GM21515 (cell line): ENCODE results near the gene MYL10.
"Not testable (repeated sequence)": the region's sequence is repeated elsewhere in the genome, so short reads cannot be mapped to it uniquely, and the experiment has no call there.

Source experiments
- ATAC-seq: cut with Tn5 transposase; IDR thresholded peaks from one replicate; pipeline ENCODE4 v1.9.1; 2021; ENCODE audit not compliant: unreplicated experiment

MYL10 gene

DNA sequence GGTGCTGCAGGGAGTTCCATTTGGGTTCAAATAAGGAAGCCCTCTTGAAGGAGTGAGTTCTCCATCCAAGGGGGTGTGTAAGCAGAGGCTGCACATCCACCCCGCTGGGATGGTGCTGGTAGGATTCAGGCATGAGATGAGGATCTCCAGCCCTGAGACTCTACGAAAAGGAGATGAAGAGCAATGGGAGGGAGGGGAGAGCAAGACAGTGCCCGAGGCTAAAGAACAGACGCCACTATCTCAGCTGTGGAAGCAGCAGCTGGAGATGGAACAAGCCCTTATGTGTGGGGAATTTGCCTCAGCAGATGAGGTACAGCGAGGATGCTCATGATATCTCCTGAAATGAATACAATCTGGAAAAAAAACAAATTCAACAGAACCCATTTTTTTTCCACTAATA, 28.1 kb upstream of the MYL10 start:
- no peak for ATAC-seq

DNA sequence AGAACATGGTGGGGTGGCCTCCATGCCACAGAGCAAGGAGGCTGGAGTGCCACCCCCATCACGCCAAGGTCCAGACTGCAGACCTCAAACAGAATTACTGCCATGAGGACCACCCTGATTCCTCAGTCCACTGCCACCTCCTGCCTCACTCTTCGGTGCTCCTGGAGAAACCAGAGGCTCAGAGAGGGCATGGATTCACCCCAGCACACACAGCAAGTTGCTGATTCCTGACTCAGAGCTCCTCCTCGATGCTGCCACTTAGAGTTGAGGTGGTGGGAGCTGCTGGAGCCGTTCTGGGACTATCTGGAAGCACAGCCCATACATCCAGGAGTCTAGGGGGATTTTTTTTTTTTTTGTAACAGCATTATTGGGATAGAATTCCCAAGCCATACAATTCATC, 22.0 kb upstream of the MYL10 start:
- no peak for ATAC-seq

DNA sequence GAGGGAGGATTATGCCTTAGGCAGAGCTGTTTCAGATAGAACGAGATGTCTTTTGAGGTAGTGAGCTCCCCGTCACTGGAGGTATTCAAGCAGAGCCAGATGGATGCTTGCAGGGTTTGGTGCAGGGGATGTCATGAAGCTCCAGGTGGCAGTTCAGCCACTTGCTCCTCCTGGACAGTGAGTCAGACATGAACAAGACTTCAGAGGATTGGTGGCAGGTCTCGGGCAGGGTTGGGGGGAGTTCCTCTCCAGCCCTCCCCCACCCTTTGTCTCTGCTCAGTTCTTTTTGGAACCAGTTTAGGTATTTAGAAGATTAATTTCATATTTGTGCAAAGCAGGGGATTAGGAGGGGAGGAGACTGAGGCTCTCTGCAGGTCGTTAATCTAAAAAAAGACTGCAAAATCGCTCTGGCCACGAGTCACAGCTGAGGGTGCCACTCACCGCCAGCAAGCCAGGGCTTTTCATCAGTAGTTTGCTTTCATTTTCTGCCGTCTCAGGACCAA, 21.5 kb upstream of the MYL10 start:
- ATAC-seq = no peak

GRCh38 chr7:101647876-101648275, 18.8 kb upstream of the MYL10 start:
- not testable (repeated sequence) for ATAC-seq

- ATAC-seq = no peak
Observed at GRCh38 chr7:101645951-101646350, 16.9 kb upstream of the MYL10 start.

- ATAC-seq = no peak
Observed at GRCh38 chr7:101644879-101645278, 15.8 kb upstream of the MYL10 start.

GRCh38 chr7:101639127-101639526, 10.0 kb upstream of the MYL10 start:
- not testable (repeated sequence) for ATAC-seq

- ATAC-seq = no peak
Observed at GRCh38 chr7:101636822-101637623, 7.9 kb upstream of the MYL10 start.

GRCh38 chr7:101635484-101635883, 6.4 kb upstream of the MYL10 start:
- no peak for ATAC-seq

DNA sequence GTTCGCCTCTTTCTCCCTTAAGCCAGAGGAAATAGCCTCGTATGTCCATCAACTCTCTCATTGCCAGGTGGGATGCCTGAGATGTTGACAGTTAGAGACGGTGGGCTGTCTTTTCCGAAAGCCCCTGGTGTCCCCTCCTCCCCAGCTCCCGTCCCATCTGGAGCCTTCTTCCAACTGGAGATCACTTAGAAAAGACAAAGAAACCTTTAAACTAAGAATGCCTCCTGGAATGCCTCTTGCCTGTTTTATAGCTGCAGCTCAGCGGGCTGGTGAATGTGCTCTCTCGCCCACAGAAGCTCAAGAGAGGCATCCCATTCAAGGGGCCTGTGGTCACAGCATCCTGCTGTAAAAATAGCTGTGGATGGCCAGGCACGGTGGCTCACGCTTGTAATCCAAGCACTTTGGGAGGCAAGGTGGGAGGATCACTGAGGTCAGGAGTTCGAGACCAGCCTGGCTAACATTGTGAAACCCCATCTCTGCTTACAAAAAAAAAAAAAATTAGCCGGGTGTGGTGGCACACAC, 5.2 kb upstream of the MYL10 start:
- no peak for ATAC-seq

DNA sequence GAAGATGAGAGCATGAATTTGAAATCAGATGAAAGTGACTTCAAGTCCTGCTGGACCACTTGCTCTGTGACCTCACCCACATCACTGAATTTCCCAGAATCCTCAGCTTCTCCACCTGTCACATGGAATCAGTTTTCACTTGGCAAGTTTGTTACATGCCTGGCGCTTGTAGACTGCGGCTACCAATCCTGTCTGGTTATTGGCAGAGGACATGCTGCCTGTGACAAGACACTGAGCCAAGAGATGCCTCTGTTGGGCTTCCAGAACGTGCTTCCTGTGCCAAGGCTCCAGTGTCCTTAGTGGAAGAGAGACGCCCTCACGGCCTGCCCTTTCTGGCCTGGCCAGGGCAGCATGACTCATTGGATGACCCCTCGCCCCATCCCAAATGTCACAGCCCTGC, 4.4 kb upstream of the MYL10 start:
- ATAC-seq = no peak

GRCh38 chr7:101632641-101633040, 3.5 kb upstream of the MYL10 start:
- no peak for ATAC-seq

DNA sequence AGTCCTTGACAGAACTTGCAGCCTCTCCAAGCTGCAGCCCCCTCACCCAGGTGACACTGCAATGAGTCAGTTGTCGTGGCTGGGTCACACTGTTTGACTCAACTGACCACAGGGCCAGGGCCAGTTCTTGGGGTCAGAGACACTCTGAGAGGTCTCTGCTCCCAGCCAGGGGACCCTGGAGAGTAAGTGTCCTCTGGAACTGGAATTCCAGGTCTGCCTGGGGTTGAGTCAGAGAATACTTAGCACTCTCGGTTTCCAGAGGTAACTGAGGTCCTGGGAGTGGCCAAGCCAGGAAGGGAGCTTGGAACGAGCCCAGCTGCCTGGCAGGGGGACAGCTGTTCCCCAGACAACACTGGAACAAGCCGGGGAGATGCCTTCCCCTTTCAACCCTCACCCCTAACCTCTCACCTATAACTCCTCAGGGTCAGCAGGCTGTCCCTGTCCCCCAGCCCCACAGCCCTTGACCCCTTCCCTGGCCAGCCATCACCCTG, 2.2 kb upstream of the MYL10 start:
- no peak for ATAC-seq

DNA sequence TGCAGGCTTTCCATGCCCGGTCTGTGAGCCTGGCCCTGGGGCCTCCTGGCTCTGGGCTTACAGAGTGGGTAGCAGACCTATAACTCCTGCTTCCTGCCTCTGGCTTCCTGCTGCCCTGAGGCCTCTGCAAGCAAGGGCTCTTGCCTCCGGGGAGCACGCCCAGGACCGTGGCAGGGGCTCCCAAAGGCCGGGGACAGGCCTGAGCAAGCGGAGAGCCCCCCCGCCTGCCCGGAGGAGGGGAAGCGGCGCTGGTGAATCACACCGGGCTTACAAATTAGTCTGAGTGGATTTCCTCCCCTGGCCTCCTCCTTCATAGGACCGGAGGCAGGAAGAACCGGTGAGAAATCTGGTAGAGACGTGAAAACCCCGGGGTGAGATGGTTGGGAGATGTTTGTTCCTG, 1.5 kb upstream of the MYL10 start:
- no peak for ATAC-seq

DNA sequence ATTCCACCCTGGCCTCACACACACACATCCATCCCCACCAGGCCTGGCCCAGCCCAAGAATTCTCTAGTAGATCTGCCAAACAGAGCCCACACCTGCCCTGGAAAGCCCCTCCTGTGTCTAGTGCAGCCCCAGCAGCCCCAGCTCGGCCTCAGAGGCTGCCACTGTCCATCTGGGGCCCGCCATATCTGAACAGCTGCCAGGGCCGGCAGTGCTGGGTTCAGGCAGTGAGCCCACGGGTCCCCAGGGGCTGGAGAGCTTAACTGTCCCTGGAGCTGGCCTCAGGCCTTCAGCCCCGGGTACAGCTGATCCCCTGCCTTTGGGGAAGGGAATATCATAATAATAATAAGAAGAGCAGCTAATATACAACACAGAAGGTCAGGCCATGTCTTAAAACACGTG, 574 bp downstream of the MYL10 start:
- ATAC-seq = no peak

DNA sequence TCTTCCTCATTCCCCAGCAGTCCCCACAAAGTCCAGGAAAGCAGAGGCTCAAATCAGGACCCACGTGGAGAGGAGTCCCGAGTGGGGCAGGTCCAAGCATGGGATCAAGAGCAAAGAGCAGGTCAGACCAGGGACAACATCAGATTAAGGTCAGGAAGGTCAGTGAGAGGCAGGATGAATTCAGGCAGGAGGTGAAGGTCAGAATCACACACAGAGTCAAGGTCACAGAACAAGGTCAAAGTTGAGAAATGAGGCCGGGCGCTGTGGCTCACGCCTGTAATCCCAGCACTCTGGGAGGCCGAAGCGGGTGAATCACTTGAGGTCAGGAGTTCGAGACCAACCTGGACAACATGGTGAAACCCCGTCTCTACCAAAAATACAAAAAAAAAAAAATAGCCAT, 2.3 kb downstream of the MYL10 start:
- no peak for ATAC-seq

GRCh38 chr7:101626069-101626671, 2.9 kb downstream of the MYL10 start:
- no peak for ATAC-seq

DNA sequence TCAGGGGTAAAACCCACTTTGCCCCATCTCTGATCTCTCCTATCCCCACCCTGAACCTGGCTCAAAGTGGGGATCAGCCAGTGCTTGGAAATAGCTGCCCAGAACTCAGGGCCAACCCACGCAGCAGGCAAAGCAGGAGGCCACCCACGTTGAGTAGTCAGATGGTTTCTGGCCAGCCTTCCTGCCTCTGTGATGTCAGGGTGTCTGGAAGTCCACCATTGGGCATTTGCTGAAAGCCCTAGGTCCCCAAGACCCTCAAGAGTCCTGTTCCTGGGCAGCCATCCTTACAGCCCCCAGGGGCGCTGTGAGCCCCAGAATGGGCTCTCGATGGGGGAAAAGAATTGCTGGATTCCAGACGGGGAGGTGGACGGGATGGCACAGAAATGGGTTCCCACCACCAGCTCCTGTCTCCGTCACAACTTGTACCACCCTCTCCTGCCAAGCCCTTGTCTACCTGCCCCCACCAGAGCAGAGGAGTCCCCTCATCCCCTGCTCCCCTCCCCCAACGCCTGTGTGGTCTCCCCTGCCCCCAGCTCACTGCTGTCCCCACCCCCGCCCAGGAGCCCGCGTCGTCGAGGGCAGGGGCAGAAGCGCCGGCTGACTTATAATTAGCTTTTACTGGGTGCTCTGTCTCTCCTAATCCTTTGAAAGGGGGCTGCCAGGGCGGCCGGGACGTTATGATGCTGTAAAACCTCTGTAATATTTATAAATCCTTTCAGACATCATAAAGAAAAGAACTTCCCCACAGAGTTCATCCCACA, 3.9 kb downstream of the MYL10 start:
- no peak for ATAC-seq

DNA sequence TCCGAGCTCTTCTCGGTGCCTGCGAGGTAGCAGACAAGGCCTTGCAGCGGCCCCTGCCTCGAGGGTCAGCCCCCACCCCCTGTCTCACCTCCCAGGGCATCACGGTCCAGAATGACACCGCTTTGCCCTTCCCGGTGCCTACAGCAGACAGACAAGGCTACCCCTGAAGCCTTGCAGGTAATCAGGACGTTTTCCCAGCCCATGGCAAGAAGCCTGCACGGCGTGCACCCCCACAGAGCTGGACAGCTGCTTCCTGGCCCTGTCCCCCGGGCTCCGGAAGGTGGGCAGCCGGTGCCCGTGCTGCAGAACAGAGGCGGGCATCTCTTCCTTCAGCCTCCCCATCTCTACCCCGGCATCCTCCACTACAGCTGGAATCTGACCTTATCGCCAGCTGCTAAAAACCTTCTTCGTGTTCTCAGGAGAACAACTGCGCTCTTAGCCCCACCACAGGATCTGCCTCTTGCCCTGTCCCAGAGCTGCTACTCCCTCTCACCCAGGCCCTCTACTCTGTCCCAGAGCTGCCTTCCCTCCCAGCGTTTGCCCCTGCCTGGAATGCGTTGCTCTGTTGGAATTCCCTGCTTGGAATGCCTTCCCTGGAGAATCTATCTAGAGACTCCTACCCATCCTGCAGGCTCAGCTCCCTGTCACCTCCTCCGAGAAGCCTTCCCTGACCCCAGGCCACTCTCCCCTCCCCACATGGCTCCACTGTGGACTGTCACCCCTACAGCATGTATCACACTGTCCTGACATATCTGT, 4.7 kb downstream of the MYL10 start:
- ATAC-seq = no peak

GRCh38 chr7:101622609-101623173, 6.4 kb downstream of the MYL10 start:
- no peak for ATAC-seq
